PFSK-1 (cell line): ENCODE measurements around the gene RAP1GAP2.

Source experiments
- POLR2AphosphoS5 ChIP-seq: IDR thresholded peaks from 2 replicates; pipeline ENCODE4 v1.6.1; 2012; ENCODE audit warnings: low read depth, mild to moderate bottlenecking, control low read depth, low read length, moderate library complexity
- SIN3A ChIP-seq: IDR thresholded peaks from 2 replicates; pipeline ENCODE4 v1.6.1; 2012; ENCODE audit warnings: mild to moderate bottlenecking, low read length, moderate library complexity, borderline replicate concordance; ENCODE audit not compliant: insufficient read depth

- TF ChIP-seq POLR2AphosphoS5: no peak
- no peak for TF ChIP-seq SIN3A
Observed at GRCh38 chr17:2852729-2853282, 56.6 kb downstream of the RAP1GAP2 start.
